GM03348 (cell line): ENCODE results near the gene DDX52.
"Not testable (repeated sequence)": the region's sequence is repeated elsewhere in the genome, so short reads cannot be mapped to it uniquely, and the experiment has no call there.

Source experiments
- DNase-seq: peaks from one replicate; pipeline ENCODE4 v3.0.0; 2012; ENCODE audit warnings: low spot score

The DDX52 gene

DNA sequence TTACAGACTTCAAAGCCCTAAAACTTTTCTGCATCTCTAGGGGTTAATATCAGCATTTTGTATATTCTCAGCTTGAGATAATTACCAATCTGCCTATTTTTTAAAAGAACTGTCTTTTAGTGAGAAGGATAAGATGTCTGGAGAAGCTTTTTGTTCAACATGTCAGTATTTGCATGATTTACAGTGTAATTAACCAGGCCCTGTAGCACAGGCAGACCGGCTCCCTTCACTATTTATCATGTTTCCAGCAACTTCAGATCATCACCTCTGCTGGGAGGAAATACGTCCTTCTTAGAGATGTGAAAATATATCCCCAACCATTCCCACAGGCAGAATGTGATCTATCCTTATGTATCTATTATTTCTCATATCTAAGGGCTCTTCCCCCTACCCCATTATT, 8.6 kb upstream of the DDX52 start:
- DNase-seq = no peak

DNA sequence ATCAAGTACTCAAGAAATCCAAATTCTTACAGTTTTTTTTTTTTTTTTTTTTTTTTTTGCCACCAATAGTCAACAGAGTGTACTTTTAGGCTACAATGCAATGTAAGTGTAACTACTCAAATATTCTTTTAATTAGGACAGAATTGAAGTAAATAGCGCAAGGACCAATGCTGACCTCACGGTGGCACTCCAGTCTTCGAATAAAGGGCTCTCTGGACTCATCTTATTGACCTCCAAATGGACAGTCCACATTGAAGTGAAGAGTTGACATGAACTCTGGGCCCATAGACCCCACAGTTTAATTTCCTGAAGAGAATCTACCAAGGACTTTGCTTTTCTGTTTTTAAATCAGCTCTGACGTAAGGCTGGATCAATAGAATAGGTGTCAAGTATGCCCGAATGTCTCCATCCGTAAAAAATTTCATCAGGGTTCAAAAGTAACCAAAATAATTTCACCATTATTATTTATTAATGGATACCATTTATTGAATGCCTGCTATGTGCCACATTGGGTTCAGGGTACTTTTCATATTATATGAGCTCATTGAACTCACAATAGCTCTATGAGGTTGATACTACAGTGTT, 7.3 kb upstream of the DDX52 start:
- peak; percentile 63 for DNase-seq

DNA sequence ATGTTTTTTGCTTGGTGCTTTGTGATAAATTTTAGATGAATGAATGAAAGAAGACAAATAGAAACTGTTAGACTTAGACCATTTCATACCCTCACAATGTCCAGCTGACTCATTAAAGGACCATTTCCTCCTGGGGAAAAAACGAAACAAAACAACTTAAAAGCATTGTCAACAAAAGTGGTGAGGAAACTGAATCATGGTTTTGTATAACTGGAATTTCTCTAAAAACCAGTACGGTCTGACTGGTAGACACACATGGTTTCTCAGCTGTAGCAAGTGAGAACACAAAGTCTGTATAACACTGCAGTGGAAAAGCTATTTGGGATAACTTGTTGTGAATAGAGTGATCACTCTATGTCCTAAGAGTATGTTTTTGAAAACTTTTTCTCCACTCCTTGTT, 5.3 kb upstream of the DDX52 start:
- DNase-seq = peak; percentile 58

DNA sequence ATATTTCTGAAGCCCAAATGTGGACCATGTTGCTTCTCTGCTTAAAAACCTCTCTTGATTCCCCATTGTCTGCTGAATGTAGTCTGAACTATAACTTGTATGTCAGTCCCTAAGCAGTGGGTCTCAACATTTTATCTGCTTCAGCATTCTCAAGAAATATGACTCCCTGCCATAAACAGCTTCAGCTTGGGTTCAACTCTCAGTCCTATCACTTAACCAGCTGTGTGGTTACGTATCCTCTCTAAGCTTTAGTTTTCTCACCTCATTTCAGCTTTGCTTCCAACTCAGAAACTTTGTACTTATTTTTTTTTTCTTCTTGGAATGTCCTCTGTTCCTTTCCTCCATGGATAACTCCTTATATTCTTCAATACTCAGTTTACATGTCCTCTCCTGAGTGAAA, 4.6 kb upstream of the DDX52 start:
- no peak for DNase-seq

DNA sequence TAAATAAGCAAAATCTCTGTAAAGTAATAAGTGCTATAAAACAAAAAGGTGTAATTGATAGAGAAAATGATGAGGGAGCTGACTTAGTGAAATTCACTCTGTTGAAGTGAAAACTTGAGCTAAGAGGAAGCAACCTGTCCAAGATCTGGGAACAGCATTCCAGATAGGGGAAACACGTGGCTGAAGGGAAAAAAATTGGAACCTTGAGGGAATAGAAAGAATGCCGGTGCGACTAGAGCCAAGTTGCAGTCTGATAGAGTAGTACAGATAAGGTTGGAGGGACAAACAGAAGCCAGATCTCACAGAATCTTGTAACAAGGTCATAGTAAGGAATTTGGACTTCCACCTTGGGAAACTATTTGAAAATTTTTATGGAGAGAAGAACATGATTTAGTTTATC, 623 bp upstream of the DDX52 start:
- no peak for DNase-seq

DNA sequence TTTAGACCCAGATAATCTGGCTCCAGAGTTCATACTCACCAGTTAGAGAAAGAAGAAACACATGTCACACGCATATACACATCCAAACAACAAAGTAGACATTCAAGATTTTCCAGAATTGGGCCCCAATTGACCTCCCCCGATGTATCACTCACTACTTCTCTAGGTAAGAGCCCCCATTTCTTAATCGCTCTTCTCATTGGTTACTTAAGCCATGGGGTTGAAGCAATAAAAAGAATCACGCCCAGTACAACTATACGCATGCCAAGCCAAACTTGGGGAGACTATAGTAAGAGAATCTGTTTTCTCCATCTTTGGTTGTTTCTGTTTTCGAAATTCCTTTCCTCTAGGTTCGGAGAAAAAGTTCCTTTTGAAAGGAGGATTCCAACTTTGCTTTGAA, 565 bp downstream of the DDX52 start:
- DNase-seq = peak; percentile 57

DNA sequence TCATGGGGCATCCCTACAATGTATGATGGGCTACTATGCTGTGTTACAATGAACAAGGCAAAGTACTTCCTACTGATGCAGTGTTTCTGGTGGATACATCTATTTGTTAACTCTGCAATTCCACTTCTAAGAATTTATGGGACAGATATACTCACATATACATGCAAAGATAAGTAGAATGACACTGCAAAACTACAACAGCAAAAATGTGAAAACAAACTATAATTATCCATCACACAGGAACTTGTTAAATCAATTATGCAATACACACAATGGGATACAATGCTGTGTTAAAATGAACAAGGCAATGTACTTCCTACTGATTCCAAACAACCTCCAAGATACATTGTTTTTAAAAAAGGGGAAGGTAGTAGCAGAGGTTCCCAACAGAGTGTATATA, 3.2 kb downstream of the DDX52 start:
- DNase-seq = no peak

DNA sequence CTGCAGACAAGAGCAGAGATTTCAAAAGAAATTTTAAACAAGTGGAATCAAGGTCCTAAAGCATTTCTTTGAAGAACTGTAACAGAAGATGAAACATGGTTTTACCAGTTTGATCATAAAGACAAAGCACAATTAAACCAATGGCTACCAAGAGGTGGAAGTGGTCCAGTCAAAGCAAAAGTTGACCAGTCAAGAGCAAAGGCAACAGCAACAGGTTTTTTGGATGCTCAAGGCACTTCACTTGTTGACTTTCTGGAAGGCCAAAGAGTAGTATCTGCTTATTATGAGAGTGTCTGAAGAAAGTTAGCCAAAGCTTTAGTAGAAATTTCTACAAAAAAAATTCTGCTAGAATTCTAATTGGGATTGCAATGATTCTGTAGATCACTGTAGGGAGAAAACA, 5.3 kb downstream of the DDX52 start:
- no peak for DNase-seq

DNA sequence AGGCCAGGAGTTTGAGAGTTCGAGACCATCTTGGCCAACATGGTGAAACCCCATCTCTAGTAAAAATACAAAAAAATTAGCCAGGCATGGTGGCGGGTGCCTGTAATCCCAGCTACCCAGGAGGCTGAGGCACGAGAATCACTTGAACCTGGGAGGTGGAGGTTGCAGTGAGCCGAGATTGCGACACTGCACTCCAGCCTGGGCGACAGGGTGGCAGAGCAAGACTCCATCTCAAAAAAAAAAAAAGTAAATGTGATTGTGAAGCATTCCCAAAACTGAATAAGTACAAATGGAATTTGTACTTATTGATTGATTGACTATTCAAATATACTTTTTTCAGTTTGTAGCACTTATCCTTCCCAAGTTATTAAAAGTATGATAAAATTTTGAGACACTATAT, 26.8 kb downstream of the DDX52 start:
- DNase-seq = not testable (repeated sequence)

DNA sequence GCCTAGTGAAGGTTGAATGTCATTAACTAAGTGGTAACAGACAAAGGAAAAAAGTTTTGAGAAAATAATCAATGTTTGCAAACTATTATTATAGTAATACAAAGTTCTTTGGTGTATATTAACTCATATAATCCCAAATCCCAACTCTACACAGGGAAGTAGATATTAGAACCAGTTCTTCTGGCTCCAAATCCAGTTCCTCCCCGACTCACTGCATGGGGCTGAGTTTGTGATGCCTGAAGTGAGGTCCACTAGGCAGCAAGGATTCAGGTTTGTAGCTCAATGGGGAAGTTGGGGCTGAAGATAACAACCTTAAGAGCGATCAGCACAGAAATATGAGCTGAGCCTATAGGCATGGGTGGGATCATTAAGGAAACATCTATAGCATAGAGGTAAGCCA, 28.4 kb downstream of the DDX52 start:
- no peak for DNase-seq

DNA sequence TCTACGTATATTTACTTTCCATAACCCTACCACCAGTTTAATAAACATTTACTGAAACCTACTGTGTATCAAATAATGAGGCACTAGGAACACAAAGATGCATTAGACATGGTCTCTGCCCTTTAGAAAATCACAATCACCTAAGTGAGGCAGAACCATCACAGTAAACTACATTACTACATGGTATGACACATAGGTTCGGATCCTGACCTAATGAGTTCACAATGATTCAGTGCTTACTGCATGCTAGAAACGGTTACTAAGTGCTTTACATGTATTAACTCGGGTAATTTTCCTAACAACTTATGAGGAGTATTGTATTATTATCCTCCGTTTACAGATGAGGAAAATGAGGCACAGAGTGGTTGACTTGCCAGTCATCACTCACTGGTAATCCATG, 28.9 kb downstream of the DDX52 start:
- DNase-seq = peak; percentile 47

DNA sequence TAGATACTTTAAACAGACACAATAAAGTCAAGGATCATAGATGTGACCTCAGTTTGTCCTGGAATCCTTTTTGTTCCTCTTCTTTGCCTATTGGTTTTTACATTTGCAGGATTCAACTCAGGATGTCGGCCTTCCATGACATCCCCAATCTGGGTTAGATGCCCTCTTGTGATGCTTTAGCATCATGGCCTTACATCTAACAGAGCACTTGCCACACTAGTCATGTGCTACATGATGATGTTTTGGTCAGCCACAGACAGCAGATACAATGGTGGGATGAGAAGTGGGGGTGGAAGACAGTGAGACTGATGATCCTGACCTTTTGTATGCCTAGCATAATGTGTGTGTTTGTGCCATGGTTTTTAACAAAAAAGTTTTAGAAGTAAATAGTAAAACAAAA, 32.3 kb downstream of the DDX52 start:
- DNase-seq = no peak

DNA sequence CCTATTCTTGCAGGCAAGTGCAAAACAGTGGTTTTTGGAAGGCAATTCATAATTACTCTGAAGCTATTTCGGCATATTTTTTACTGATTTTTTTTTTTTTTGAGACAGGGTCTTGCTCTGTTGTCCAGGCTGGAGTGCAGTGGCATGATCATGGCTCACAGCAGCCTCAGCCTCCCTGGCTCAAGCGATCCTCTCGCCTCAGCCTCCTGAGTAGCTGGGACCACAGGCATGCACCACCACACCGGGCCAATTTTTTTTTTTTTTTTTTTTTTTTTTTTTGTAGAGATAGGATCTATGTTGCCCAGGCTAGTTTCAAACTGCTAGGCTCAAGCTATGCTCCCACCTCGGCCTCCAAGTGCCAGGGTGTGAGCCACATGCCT, 33.2 kb downstream of the DDX52 start:
- DNase-seq = not testable (repeated sequence)

DNA sequence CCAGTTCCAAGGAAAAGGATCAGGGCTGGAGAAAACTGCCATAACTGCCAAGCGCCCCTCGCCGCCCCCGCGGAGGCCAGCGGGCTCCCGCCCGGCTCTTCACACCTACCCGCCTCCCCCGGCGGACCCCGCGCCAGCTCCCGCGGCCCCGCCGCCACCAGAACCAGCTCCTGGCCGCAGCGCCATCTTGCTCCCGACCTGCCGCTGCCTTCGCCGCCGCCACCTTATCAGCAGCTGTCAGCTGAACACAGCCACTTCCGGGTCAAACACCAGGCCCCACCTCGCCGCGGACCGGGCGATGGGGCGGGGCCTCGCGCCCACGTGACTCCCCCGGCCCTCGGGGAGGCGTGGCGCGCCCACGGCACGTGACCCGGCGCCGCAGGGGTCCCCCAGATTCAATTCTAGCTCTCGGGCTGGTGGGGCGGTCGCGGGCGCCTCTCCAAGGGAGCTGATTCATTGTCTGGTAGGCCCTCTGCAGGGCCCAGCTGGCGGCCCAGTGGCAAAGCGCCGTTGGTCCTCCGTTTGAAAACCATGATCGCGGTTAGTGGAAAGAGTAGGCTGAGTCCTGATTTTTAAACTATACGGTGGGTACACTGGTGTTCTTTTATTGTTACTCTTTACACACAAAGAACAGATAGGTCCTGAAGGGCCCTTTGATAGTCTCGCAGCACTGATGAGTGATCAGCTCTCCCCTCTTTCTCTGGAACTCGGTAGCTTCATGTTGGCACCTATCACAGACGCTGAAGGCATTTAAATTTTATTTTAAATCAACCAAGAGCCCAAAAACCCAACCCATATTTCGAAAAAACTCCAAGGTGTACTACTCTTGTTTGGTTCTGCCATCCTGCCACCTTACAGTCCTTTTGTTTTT, 33.8 kb downstream of the DDX52 start, which contains the start of gene SYNRG:
Gene SYNRG, minus strand, starts transcription at position 249 of the 871 bp plus-strand sequence. Its CDS starts 63 bp downstream, at position 186.
- DNase-seq = peak; percentile 99

DNA sequence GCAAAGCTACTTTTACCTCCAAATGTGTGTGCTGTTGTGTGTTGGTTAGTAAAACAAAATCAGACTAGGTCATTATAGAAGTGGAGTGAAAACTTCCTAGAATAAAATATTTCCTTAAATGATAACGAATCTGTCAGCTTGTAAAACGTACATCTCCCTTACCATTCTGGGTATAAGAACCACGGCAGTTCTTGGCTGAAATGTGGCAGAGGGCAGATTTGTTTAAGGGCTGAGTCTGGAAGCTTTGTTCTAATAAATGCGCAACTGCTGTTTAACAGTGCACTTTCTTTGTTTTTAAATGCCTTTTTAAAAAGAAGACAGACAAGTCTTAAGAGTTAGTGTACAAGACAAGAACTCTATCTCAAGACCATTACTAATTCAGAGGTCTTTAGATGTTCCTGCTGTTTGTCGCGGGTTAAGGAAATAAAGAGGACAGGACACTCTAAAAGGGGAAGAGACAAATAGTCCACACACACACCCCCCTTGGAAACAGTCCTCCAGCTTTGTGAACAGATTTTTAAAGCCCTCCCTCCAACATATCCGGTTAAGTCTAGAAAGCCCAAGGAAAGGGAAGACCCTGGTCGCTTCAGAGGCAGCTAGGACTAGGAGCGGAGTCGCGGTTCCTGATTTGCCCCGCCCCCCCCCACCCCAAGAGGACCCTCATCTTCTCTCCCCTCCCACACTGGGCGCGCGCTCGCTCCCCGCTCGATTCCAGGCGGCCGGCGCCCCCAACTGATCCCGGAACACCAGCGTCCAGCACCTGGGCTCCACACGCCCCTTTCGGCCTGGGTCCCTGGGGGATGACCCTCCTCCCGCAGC, 34.7 kb downstream of the DDX52 start:
- peak; percentile 15 for DNase-seq

DNA sequence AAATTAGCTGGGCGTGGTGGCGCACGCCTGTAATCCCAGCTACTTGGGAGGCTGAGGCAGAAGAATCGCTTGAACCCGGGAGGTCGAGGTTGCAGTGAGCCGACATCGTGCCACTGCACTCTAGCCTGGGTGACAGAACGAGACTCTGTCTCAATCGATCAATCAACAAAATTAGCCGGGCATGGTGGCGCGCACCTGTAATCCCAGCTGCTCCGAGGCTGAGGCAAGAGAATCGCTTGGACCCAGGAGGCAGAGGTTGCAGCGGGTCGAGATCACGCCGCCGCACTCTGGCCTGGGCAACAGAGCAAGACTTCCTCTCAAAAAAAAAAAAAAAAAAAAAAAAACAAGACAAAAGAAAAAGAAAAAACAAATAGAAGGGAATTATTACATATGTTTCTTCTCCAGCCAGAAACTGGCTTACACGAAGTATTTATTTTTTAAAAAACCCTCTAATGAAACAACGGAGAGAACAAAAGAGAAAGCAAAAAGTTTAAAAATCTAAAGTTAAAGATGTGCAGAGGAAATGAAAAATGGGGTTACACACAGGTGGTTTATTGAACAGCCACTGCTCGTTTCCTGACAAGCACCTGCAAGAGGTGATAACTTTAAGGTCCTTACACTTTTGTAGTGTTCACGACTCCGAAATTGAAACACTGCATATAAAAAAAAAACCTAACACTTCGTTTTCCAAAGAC, 35.5 kb downstream of the DDX52 start:
- no peak for DNase-seq

DNA sequence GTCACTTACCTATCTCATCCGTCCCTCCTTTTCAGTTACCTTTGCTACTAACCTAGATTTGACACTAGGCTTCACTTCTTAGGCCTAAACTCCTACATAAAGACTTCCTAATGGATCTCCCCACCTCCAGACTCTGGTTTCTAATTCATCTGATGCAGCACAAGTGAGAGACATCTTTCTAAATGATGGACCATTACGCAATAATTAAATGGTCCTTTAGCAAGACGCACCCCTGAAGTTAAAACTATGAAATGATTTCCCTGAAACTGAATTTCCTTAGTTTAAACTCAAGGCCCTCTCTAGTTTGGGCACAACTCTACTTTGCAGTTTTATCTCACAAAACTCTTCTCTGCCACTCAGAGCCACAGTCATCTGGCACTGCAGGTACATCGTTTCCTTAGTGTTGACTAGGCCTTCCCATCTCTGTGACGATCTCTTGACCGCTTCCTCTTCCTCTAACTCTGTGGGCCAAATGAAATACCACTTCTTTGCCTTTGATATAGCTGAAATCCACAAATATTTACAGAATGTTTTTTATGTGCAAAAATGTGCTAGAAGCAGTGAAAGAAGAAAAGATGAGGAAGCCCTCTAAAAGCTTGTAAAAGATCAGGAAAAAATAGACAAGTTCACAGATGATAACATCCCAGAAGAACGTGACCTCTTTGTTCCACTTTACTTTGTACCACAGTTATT, 37.3 kb downstream of the DDX52 start:
- no peak for DNase-seq

DNA sequence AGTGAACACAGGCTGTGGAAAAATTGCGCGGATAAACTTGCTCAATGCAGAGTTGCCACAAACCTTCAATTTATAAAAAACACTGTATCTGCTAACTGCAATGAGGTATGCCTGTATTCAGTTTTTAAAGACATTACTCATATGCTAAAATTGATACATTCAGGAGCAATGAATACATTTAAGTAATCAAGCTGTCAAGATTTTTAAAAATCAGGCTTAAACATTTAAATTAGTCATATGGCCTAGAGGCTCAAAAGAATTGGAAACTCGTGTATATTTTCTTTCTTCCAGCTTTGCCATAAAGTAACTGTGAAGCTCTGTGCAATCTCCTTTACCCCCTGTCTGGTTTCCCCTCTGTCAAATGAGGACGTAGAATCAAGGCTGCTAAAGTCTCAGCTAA, 38.2 kb downstream of the DDX52 start:
- DNase-seq = no peak

DNA sequence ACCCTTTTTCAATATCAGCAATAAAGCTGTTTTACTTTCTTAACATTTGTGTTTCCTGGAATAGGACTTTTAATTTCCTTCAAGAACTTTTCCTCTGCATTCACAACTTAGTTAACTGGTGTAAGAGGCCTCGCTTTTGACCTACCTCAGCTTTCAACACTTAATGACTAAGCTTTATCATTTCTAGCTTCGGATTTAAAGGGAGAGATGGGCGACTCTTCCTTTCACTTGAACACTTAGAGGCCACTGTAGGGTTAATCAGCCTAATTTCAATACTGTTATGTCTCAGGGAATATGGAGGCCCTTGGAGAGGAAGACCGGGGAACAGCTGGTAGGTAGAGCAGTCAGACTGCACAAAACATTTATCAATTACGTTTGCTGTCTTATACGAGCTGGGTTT, 38.7 kb downstream of the DDX52 start:
- no peak for DNase-seq

DNA sequence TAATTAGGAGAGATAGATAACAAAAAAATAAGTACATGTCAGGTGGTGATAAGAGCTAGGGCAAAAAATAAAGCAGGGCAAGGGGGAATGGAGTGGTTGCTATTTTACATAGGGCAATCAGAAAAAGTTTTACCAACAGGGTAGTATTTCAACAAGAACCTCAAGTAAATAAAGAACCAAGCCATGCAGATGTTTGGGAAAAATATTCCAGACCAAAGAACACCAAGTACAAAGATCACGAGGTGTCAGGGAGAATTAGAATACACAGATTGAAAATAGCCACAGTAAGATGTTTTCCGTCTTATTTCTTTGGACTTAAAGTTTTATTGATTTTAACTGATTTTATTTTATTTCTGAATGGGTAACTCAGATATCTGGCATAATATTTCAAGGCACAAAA, 45.1 kb downstream of the DDX52 start:
- no peak for DNase-seq

DNA sequence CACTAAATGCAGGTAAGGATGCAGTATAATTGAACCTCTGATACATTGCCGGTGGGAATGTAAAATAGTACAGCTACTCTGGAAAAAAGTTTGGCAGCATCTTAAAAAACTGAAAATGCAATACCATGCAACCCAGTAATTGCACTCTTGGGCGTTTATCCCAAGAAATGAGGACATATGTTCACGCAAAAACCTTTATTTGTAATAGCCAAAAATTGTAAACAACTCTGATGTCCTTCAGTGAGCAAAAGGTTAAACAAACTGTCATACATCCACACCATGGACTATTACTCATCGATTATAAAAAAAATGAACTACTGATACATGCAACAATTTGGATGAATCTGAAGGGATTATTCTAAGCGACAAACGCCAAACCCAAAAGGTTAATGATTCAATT, 51.0 kb downstream of the DDX52 start:
- no peak for DNase-seq

DNA sequence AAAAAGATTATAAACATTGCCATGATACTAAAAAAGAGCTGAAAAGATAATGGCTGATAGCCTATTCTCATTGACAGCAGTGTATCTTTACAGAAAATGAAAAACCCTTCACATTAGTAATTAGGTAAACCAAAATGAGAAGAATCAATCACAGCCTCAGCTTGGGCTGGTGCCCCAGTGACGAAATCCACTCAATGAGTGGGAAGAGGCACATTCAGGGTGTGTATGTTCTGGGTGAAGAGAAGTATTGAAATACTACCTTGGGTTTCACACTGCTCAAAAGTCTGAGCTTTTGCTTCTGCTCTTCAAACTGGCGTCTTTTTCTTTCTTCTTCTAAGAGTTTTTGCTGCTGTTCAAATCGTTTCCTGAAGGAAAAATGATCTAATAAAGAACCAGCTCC, 58.2 kb downstream of the DDX52 start:
- no peak for DNase-seq
